Hepatocyte (in vitro differentiated cells): ENCODE results near the gene PLEKHA6. TPM values are rescaled to one million over a fixed set of nuclear protein-coding genes. Genes with fewer than 3 reads are reported as not detected.

Experiments used
- DNase-seq: peaks from one replicate; pipeline ENCODE4 v3.0.0-alpha.2; 2016; ENCODE audit warnings: low spot score
- H2AFZ ChIP-seq: fragments of 200-600 bp; sonication (generic); 2 replicates; pipeline ENCODE4 v1.6.0; 2016; ENCODE audit warnings: antibody characterized with exemption, mild to moderate bottlenecking
- H3K27ac ChIP-seq: fragments of 200-600 bp; sonication (generic); 2 replicates; pipeline ENCODE4 v1.5.1; 2016; ENCODE audit warnings: mild to moderate bottlenecking
- H3K27me3 ChIP-seq: fragments of 200-600 bp; sonication (generic); 2 replicates; pipeline ENCODE4 v1.6.1; 2016
- H3K36me3 ChIP-seq: fragments of 200-600 bp; sonication (generic); replicated peaks from 2 replicates; pipeline ENCODE4 v1.5.1; 2016; ENCODE audit warnings: low read depth; ENCODE audit not compliant: insufficient read depth
- H3K4me1 ChIP-seq: fragments of 200-600 bp; sonication (generic); 2 replicates; pipeline ENCODE4 v1.5.1; 2016; ENCODE audit warnings: mild to moderate bottlenecking, moderate library complexity; ENCODE audit not compliant: insufficient read depth
- H3K4me2 ChIP-seq: fragments of 200-600 bp; sonication (generic); 2 replicates; pipeline ENCODE4 v1.6.0; 2016
- H3K4me3 ChIP-seq: fragments of 200-600 bp; sonication (generic); 2 replicates; pipeline ENCODE4 v1.5.1; 2016; ENCODE audit warnings: mild to moderate bottlenecking
- H3K79me2 ChIP-seq: fragments of 200-600 bp; sonication (generic); 2 replicates; pipeline ENCODE4 v1.6.0; 2017; ENCODE audit warnings: mild to moderate bottlenecking
- H3K9me2 ChIP-seq: fragments of 200-600 bp; sonication (generic); replicated peaks from 2 replicates; pipeline ENCODE4 v1.6.0; 2017; ENCODE audit warnings: mild to moderate bottlenecking; ENCODE audit not compliant: insufficient read depth
- H3K9me3 ChIP-seq: fragments of 200-600 bp; sonication (generic); 2 replicates; pipeline ENCODE4 v1.5.1; 2016; ENCODE audit warnings: low read depth, mild to moderate bottlenecking
- H4K20me1 ChIP-seq: fragments of 200-600 bp; sonication (generic); 2 replicates; pipeline ENCODE4 v1.6.0; 2016; ENCODE audit warnings: mild to moderate bottlenecking; ENCODE audit not compliant: insufficient read depth, poor library complexity, severe bottlenecking
- CTCF ChIP-seq: fragments of 200-600 bp; sonication (generic); IDR thresholded peaks from 2 replicates; pipeline ENCODE4 v1.5.1; 2016; ENCODE audit warnings: antibody characterized with exemption, mild to moderate bottlenecking; ENCODE audit not compliant: poor library complexity
- EZH2 ChIP-seq: fragments of 200-600 bp; sonication (generic); IDR thresholded peaks from 2 replicates; pipeline ENCODE4 v1.6.1; 2016; ENCODE audit warnings: antibody characterized with exemption, mild to moderate bottlenecking, borderline replicate concordance
- EZH2phosphoT487 ChIP-seq: fragments of 200-600 bp; sonication (generic); IDR thresholded peaks from one replicate; pipeline ENCODE4 v1.6.1; 2018; ENCODE audit warnings: antibody characterized with exemption, mild to moderate bottlenecking, low read depth, moderate library complexity; ENCODE audit not compliant: unreplicated experiment, severe bottlenecking
- WGBS: methylation state at CpG from one replicate; pipeline ENCODE4 v1.1.6; 2016; ENCODE audit warnings: low lambda C conversion rate; ENCODE audit errors: missing lambda C conversion rate; 5-methylcytosine and 5-hydroxymethylcytosine counted together
- polyA plus RNA-seq: library from polyadenylated mRNA; unstranded; fragments of >200 nt; fragmentation: Nextera tagmentation; extraction: Ambion mirVana; gene quantifications from 2 replicates; pipeline ENCODE4 v1.2.1, GENCODE V29; 2016
- total RNA-seq: library from RNA; depleted of rRNA; stranded (reverse); fragments of >200 nt; gene quantifications from 2 replicates; pipeline ENCODE4 v1.2.3, GENCODE V29; 2014

Gene PLEKHA6
- total and polyA plus RNA-seq, 2 experiments from 2014 or later: 14.3 to 31.5 TPM

- Histone ChIP-seq H3K36me3 (no peaks in the 10 kb centered on the region), H3K79me2 (peaks cover 35% of the 10 kb centered on the region), H3K4me1 (peaks cover 25% of the 10 kb centered on the region), H4K20me1 (no peaks in the 10 kb centered on the region), H3K27me3 (no peaks in the 10 kb centered on the region), H3K4me3 (no peak overlapping the region), H3K4me2 (peak overlapping the region; percentile 71), H2AFZ (no peak overlapping the region), H3K9me3 (no peaks in the 10 kb centered on the region), H3K9me2 (no peaks in the 10 kb centered on the region), H3K27ac (no peak overlapping the region)
- TF ChIP-seq EZH2: no peak
- no peak for TF ChIP-seq EZH2phosphoT487
- no peak for TF ChIP-seq CTCF
- WGBS: no CpG with 5 or more reads among the region's 5 CpGs
- DNase-seq: no peak
These were observed 1.1 kb downstream of the PLEKHA6 start for GRCh38 chr1:204358605-204359004.

GRCh38 chr1:204357551-204358490 is 1.9 kb downstream of the PLEKHA6 start:
- H3K27me3 ChIP-seq: no peaks in the 10 kb centered on the region
- no peaks in the 10 kb centered on the region for H3K36me3 ChIP-seq
- peaks cover 19% of the 10 kb centered on the region for H3K4me1 ChIP-seq
- H3K9me3 ChIP-seq: no peaks in the 10 kb centered on the region
- H3K79me2 ChIP-seq: peaks cover 33% of the 10 kb centered on the region
- no peaks in the 10 kb centered on the region for H3K9me2 ChIP-seq
- DNase-seq: no peak
- H4K20me1 ChIP-seq: no peaks in the 10 kb centered on the region
- no peak overlapping the region for H3K4me2 ChIP-seq
- no peak overlapping the region for H3K4me3 ChIP-seq
- no peak overlapping the region for H2AFZ ChIP-seq
- H3K27ac ChIP-seq: no peak overlapping the region
- TF ChIP-seq EZH2 (no peak), EZH2phosphoT487 (no peak), CTCF (no peak)
- 89% methylated on average over 23 of the region's 23 CpGs for WGBS

- no peak overlapping the region for H3K27ac ChIP-seq
- H3K27me3 ChIP-seq: no peaks in the 10 kb centered on the region
- TF ChIP-seq EZH2 (no peak), EZH2phosphoT487 (no peak), CTCF (no peak)
- H3K4me3 ChIP-seq: no peak overlapping the region
- no peak overlapping the region for H2AFZ ChIP-seq
- no peaks in the 10 kb centered on the region for H3K9me3 ChIP-seq
- H3K4me2 ChIP-seq: no peak overlapping the region
- 81% methylated on average over 4 of the region's 4 CpGs for WGBS
- no peaks in the 10 kb centered on the region for H3K9me2 ChIP-seq
- peaks cover 28% of the 10 kb centered on the region for H3K79me2 ChIP-seq
- H4K20me1 ChIP-seq: no peaks in the 10 kb centered on the region
- no peaks in the 10 kb centered on the region for H3K36me3 ChIP-seq
- no peak for DNase-seq
- H3K4me1 ChIP-seq: peaks cover 14% of the 10 kb centered on the region
These were observed 2.7 kb downstream of the PLEKHA6 start for GRCh38 chr1:204356997-204357396.
